Pancreas (tissue), 10 donors: ENCODE data around the gene TGOLN2. TPM values are rescaled to one million over a fixed set of nuclear protein-coding genes. Genes with fewer than 3 reads are reported as not detected.

Experiments
- ATAC-seq, 4 donors: fragments of 200-7000 bp; cut with Tn5 transposase; one replicate each; pipeline versions ENCODE4 v1.8.0 to v1.9.1; 2020; ENCODE audit warnings: mild to moderate bottlenecking in 4 of 4, moderate library complexity in 4 of 4
- DNase-seq, 6 donors: peaks; one replicate each; pipeline ENCODE4 v3.0.0-alpha.2; 2020
- FAIRE-seq: peaks from 2 replicates; lab custom pipeline; 2012; peaks lifted over from hg19 to GRCh38; lab: Jason Lieb, UNC
- H3K27ac ChIP-seq, 4 donors: fragments of 200-600 bp; sonication (generic); 1 replicate in 3 of 4; 2 replicates in 1 of 4; pipeline versions ENCODE4 v1.5.0 to v1.8.0; 2020
- H3K27me3 ChIP-seq, 4 donors: fragments of 200-600 bp; one replicate each; pipeline ENCODE4 v1.8.0; 2021
- H3K36me3 ChIP-seq, 3 donors: fragments of 200-600 bp; sonication (generic) in 1 of 3; one replicate each; pipeline versions ENCODE4 v1.5.0 to v1.8.0; 2020 to 2021
- H3K4me1 ChIP-seq, 3 donors: fragments of 200-600 bp; one replicate each; pipeline ENCODE4 v1.8.0; 2021
- H3K4me3 ChIP-seq, 4 donors: fragments of 200-600 bp; sonication (generic) in 2 of 4; one replicate each; pipeline versions ENCODE4 v1.5.0 to v1.8.0; 2020 to 2021
- H3K9me3 ChIP-seq, 4 donors: fragments of 200-600 bp; one replicate each; pipeline ENCODE4 v1.8.0; 2021
- CTCF ChIP-seq, 4 donors: fragments of 200-600 bp; sonication (generic) in 3 of 4; IDR thresholded peaks; one replicate each; pipeline versions ENCODE4 v1.5.0 to v1.8.0; 2021; ENCODE audit warnings: antibody characterized with exemption in 4 of 4
- WGBS, 2 donors: extraction: QIAGEN DNeasy Blood & Tissue Kit; methylation state at CpG; one replicate each; pipeline ENCODE4 v1.1.7; 2013; 5-methylcytosine and 5-hydroxymethylcytosine counted together
- intact Hi-C, 3 donors: fragments of 100-400 bp; cut with DNase I; formaldehyde crosslinking; loops; one replicate each; pipeline versions ENCODE4 v1.11.1 to v1.14.2; 2022
- polyA plus RNA-seq, 2 donors: library from polyadenylated mRNA; stranded (reverse); fragments of 200-250 nt; gene quantifications; one replicate each; pipeline ENCODE4 v1.2.3, GENCODE V29; 2013
- total RNA-seq, 6 donors: library from RNA; stranded (reverse); fragmentation: NEBNext Ultra II Directional in 4 of 6; extraction: Animal tissue kit (Norgen Biotek cat#: 25700) in 4 of 6; gene quantifications; one replicate each; pipeline versions ENCODE4 v1.2.1 to v1.2.4, GENCODE V29; 2021 to 2023
- donor health status: healthy with polysubstance abuse.
- donor health status: DM: no; HTN: no; CAD: no; lungs with moderate emphysema.
- donor health status: DM: no; HTN: no; CAD: no.
- donor health status: control.
- donor health status: control.
- donor health status: Bipolar disorder and iron deficiency.
- donor health status: DM: yes; HTN: yes; CAD: no.
- donor health status: DM: no; HTN: no; CAD: no.
- donor health status: DM: no; HTN: no; CAD: no.
- donor health status: DM: yes; HTN: yes; CAD: no.

TGOLN2 gene
- total and polyA plus RNA-seq, 8 donors, result 17.7 to 74.7 (median 37.9) TPM

GRCh38 chr2:85314884-85315242 lies 12.9 kb downstream of the TGOLN2 start:
- intact Hi-C loops, result loop anchor here in 1 of 3 donors (2.0 kb wide), 1 partner anchor 28 kb away; no protein-coding TSS in a partner anchor
- Histone ChIP-seq H3K9me3 (no peaks in the 10 kb centered on the region), H3K27ac (no peak overlapping the region), H3K36me3 (peaks cover 0 to 1% (median 0%) of the 10 kb centered on the region in 3 donors), H3K4me1 (no peaks in the 10 kb centered on the region), H3K4me3 (no peak overlapping the region), H3K27me3 (no peaks in the 10 kb centered on the region)
- 71 to 72% methylated on average over 10 of the region's 10 CpGs for WGBS, 2 donors
- no peak for TF ChIP-seq CTCF (IDR thresholded peaks at IDR 0.05)
- no peak for ATAC-seq
- no peak for DNase-seq
- no peak for FAIRE-seq

GRCh38 chr2:85312404-85312803 lies 15.4 kb downstream of the TGOLN2 start:
- no peaks in the 10 kb centered on the region for H3K9me3 ChIP-seq
- no peak for FAIRE-seq
- no peaks in the 10 kb centered on the region for H3K36me3 ChIP-seq
- intact Hi-C loops, result no loop called here
- H3K4me3 ChIP-seq, result no peak overlapping the region
- no peak for TF ChIP-seq CTCF (IDR thresholded peaks at IDR 0.05)
- 88 to 92% methylated on average over 7 of the region's 7 CpGs for WGBS, 2 donors
- H3K27me3 ChIP-seq, result no peaks in the 10 kb centered on the region
- ATAC-seq, result no peak
- no peaks in the 10 kb centered on the region for H3K4me1 ChIP-seq
- H3K27ac ChIP-seq, result no peak overlapping the region
- no peak for DNase-seq

- H3K9me3 ChIP-seq, result no peaks in the 10 kb centered on the region
- no peaks in the 10 kb centered on the region for H3K36me3 ChIP-seq
- H3K27me3 ChIP-seq, result no peaks in the 10 kb centered on the region
- WGBS, 2 donors, result 73 to 80% methylated on average over 3 of the region's 3 CpGs
- TF ChIP-seq CTCF (IDR thresholded peaks at IDR 0.05), result no peak
- H3K4me1 ChIP-seq, result no peaks in the 10 kb centered on the region
- intact Hi-C loops, result no loop called here
- ATAC-seq, result no peak
- no peak overlapping the region for H3K27ac ChIP-seq
- no peak for DNase-seq
- no peak overlapping the region for H3K4me3 ChIP-seq
- no peak for FAIRE-seq
Observed at GRCh38 chr2:85310330-85310729, 17.5 kb downstream of the TGOLN2 start.

- H3K4me1 ChIP-seq, result no peaks in the 10 kb centered on the region
- 81% methylated on average over 19 of the region's 19 CpGs for WGBS, 2 donors
- no peaks in the 10 kb centered on the region for H3K27me3 ChIP-seq
- ATAC-seq, result peak in 1 of 4 donors; percentile 9
- no peak overlapping the region for H3K4me3 ChIP-seq
- DNase-seq, result no peak
- FAIRE-seq, result no peak
- intact Hi-C loops, result no loop called here
- no peaks in the 10 kb centered on the region for H3K9me3 ChIP-seq
- TF ChIP-seq CTCF (IDR thresholded peaks at IDR 0.05), result no peak
- no peaks in the 10 kb centered on the region for H3K36me3 ChIP-seq
- H3K27ac ChIP-seq, result no peak overlapping the region
Observed at GRCh38 chr2:85309699-85310321, 18.0 kb downstream of the TGOLN2 start.

GRCh38 chr2:85308896-85309555 lies 18.8 kb downstream of the TGOLN2 start:
- ATAC-seq (peak in 3 of 4 donors; percentile 46 to 62 (median 52)), FAIRE-seq (no peak), DNase-seq (peak in 3 of 6 donors; percentile 21 to 78 (median 43))
- intact Hi-C loops, result no loop called here
- TF ChIP-seq CTCF (IDR thresholded peaks at IDR 0.05), result no peak
- Histone ChIP-seq H3K9me3 (no peaks in the 10 kb centered on the region), H3K27me3 (no peaks in the 10 kb centered on the region), H3K36me3 (no peaks in the 10 kb centered on the region), H3K4me3 (no peak overlapping the region), H3K27ac (no peak overlapping the region), H3K4me1 (no peaks in the 10 kb centered on the region)
- WGBS, 2 donors, result 70 to 75% methylated on average over 15 of the region's 15 CpGs
